Prostate gland (tissue), 2 donors: ENCODE measurements around the gene TMEM44.

Experiments used
- CTCF ChIP-seq, 4 experiments: fragments of 200-600 bp in 2 of 4; fragments of 450-650 bp in 2 of 4; sonication (generic) in 2 of 4; IDR thresholded peaks; 1 replicate in 3 of 4; 2 replicates in 1 of 4; pipeline ENCODE4 v1.5.1; 2016 to 2019; ENCODE audit warnings: antibody characterized with exemption in 4 of 4, mild to moderate bottlenecking in 2 of 4, moderate library complexity in 2 of 4
- POLR2A ChIP-seq: fragments of 450-650 bp; IDR thresholded peaks from one replicate; pipeline ENCODE4 v1.6.1; 2016; ENCODE audit warnings: antibody characterized with exemption, mild to moderate bottlenecking
- POLR2AphosphoS5 ChIP-seq: sonication (generic); formaldehyde crosslinking; IDR thresholded peaks from one replicate; pipeline ENCODE4 v1.6.1; 2017; ENCODE audit warnings: antibody characterized with exemption

- no peak for TF ChIP-seq CTCF (IDR thresholded peaks at IDR 0.05)
- no peak for TF ChIP-seq POLR2AphosphoS5
- no peak for TF ChIP-seq POLR2A
Observed at GRCh38 chr3:194577986-194578905, 55.0 kb downstream of the TMEM44 start.
